NCI-H1436 treated with DMSO at 0.1 percent for 48 hours (cell line): ENCODE measurements around the gene MYO16.
"Not testable (repeated sequence)": the region's sequence is repeated elsewhere in the genome, so short reads cannot be mapped to it uniquely, and the experiment has no call there.

Experiments
- DNase-seq: peaks from one replicate; lab custom pipeline; 2025; lab: John Stamatoyannopoulos, UW

Gene MYO16

DNA sequence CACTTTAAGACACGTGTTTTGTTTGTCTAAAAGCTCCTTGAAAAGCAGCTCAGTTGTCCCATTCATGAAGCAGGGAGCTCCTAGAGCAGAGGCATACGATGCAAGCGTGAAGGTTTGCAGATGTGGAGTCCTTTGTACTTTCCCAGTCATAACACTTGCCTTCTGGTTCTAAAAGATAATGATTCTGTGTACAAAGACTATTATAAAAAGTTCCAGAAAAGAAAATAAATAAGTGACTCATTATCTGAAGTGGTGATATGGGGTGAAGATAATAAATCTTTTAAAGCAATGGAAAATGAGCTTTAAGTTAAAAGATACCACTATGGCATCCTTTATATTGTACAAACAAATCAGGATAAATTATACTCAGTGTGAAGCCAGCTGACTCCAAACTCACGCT, 569.9 kb downstream of the MYO16 start:
- DNase-seq = no peak

GRCh38 chr13:109200556-109200955, 571.1 kb downstream of the MYO16 start:
- DNase-seq = no peak

- no peak for DNase-seq
Measured at GRCh38 chr13:109203587-109203986, 574.2 kb downstream of the MYO16 start.

DNA sequence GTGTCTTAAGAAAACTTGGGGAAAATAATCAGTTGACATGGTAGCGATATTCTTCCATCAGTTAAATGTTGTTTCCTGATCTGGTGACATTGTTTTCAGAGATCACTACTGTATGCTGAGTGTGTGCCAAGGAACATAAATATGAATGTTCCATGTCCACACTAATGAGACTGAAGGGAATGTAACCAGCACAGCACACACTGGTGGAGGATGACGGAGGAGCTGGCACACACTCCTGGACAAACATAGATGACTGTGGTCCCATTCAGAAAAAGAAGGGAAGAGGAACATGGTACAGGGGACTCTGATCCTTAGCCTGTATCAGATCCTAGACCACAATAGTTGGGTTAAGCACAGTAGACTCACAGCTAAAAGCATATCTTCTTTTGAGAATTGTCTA, 574.8 kb downstream of the MYO16 start:
- DNase-seq = no peak

- DNase-seq = no peak
Measured at GRCh38 chr13:109204657-109205056, 575.2 kb downstream of the MYO16 start.

DNA sequence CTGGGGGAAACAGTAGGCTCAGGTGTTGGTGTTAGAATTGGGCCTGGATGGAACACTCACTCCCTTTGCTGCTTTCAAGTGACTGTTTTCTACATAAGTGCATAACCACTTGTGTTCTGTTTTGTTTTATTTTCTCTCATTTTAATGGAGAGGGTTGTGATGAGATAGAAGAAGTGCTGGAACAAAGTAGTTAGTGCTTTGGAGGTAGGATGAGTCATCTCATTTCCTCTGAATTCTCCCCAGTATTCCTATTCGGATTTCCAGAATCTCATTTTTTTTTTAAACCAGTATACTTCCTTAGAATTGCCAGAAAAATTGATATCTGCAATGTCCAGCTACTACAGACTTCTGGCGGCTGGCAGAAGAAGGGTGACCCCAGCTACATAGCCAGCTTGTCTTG, 575.9 kb downstream of the MYO16 start:
- no peak for DNase-seq

GRCh38 chr13:109206616-109207015, 577.2 kb downstream of the MYO16 start:
- no peak for DNase-seq

- no peak for DNase-seq
Measured at GRCh38 chr13:109207622-109208021, 578.2 kb downstream of the MYO16 start.

DNA sequence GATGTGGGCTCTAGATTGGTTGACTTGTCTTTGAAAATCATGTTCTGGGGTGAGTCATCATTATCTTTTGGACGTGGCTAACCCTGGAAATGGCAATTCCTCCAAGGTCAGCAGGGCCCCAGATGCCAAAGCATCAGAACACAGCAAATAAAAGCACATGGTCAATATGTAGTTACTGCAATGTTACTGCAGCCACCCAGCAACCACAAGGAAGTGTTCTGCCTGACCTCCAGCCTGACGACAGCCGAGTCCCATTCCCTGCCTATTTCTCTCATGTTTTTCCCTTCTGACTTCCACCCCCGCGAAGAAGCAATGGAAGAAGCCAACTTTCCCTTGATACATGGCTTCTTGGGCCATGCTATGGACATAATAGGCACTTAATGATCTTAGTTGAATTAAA, 579.1 kb downstream of the MYO16 start:
- no peak for DNase-seq

- no peak for DNase-seq
Measured at GRCh38 chr13:109209526-109209925, 580.1 kb downstream of the MYO16 start.

- no peak for DNase-seq
Measured at GRCh38 chr13:109211616-109212015, 582.2 kb downstream of the MYO16 start.

- DNase-seq = no peak
Measured at GRCh38 chr13:109212650-109213049, 583.2 kb downstream of the MYO16 start.

- DNase-seq = no peak
Measured at GRCh38 chr13:109213714-109214113, 584.3 kb downstream of the MYO16 start.

DNA sequence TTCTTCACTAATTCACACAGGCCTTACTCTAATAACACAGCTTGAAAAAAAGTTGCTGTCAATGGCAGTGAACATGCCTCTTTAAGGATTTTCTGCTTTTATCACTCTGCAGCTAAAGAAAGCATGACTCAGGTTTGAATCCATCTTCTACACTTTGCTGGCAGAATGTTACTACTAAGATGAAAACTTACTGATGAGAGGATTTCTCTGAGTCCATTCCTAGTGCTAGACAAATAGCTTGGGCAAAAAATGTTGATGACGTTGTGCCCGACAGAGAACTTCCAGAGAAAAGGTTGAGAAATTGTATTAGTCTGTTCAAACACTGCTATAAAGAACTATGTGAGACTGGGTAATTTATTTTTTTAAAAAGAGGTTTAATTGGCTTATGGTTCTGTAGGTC, 585.0 kb downstream of the MYO16 start:
- no peak for DNase-seq

DNA sequence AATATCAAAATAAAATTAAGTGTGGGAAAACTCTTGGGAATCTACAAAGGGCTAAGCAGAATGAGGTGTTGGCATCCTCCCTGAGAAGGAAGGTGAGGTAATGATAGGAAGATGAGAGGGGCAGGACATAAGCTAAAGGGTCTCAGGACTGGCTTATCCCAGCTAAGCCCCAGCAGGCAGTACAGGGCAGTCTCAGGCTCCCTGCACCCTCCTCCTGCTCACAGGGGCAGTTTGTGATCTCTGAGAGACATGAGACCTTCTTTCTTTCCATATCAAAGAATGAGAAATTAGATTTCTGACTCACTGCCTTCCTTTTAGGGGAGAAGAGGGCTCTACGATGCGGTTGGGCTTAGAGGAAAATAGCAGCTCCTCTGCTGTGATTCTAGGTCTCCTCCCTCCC, 586.0 kb downstream of the MYO16 start:
- no peak for DNase-seq

DNA sequence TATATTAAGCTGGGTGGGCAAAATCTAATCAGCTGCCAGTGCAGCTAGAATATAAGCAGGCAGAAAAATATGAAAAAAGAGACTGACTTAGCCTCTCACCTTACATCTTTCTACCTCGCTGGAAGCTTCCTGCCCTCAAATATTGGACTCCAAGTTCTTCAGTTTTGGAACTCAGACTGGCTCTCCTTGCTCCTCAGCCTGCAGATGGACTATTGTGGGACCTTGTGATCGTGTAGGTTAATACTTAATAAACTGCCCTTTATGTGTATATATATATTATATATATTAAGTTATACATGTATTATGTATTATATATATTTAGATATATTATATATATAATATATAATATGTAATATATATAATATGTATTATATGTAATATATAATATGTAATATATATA, 588.1 kb downstream of the MYO16 start:
- DNase-seq = not testable (repeated sequence)

GRCh38 chr13:109220631-109221030, 591.2 kb downstream of the MYO16 start:
- DNase-seq = no peak

- no peak for DNase-seq
Measured at GRCh38 chr13:109224033-109224432, 594.6 kb downstream of the MYO16 start.

GRCh38 chr13:109226631-109227030, 597.2 kb downstream of the MYO16 start:
- no peak for DNase-seq

DNA sequence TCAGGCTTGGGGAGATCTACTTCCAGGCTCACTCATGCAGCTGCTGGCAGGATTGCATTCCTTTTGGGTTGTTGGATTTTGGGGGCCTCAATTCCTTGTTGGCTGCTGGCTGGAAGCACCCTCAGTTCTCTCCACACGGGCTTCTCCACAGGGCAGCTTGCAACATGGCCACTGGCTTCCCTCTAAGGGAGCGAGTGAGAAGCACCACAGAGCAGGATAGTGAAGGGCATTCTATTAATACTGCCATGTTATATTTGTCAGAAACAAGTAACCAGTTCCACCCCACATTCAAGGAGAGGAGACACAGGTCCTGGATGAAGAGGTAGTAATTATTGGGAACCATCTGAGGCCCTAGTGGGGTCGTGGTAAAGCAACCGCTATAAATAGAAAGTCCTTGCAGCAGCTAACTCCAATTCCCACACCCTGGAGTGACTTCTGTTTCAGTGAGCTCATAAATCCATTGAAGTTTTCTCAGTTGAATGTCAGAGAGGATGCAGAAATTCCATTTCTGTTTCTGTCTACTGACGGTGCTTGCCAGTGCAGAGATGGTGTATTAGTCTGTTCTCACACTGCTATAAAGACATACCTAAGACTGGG, 598.0 kb downstream of the MYO16 start:
- no peak for DNase-seq

GRCh38 chr13:109228211-109228610, 598.8 kb downstream of the MYO16 start:
- no peak for DNase-seq

- no peak for DNase-seq
Measured at GRCh38 chr13:109231888-109232287, 602.5 kb downstream of the MYO16 start.

GRCh38 chr13:109233293-109233692, 603.9 kb downstream of the MYO16 start:
- no peak for DNase-seq

DNA sequence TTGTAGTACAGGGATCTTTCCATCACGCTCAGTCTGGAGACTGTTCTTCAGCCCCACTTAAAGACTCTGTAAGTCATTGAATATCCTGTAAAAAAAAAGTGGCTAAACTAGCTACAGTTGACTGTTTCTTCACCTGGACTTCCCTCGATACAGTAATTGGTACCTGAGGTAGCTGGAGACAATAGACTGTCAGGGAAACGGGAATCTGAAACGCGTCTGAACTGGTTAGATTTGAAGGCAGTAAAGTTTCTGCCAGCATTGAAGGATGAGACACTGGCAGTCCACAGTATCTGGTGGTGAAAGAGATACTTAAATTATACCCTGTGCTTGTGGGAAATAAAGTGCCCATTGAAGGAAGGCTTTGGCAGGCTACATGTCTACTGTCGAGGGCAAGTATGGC, 606.5 kb downstream of the MYO16 start:
- DNase-seq = no peak

- DNase-seq = no peak
Measured at GRCh38 chr13:109241160-109241559, 611.7 kb downstream of the MYO16 start.
